BE2C (cell line): ENCODE measurements around the gene MPPED1.

Experiments
- DNase-seq: peaks from one replicate; pipeline ENCODE4 v3.0.0-alpha.2; 2020
- H3K27me3 ChIP-seq: fragments of 250-450 bp; sonication (Bioruptor Pico); 2 replicates; pipeline ENCODE4 v1.5.1; 2020; ENCODE audit warnings: mild to moderate bottlenecking
- H3K36me3 ChIP-seq: fragments of 250-450 bp; sonication (Bioruptor Pico); 2 replicates; pipeline ENCODE4 v1.5.1; 2020; ENCODE audit warnings: mild to moderate bottlenecking
- H3K4me1 ChIP-seq: fragments of 250-450 bp; sonication (Bioruptor Pico); 2 replicates; pipeline ENCODE4 v1.5.1; 2020
- H3K4me3 ChIP-seq: 2 replicates; pipeline ENCODE4 v1.5.1; 2011; ENCODE audit warnings: low read depth, low read length
- H3K9me3 ChIP-seq: fragments of 250-450 bp; sonication (Bioruptor Pico); 2 replicates; pipeline ENCODE4 v1.5.1; 2020
- TF ChIP-seq, protein P1 (sequence below): IDR thresholded peaks from 2 replicates; pipeline ENCODE4 v1.5.1; 2012; ENCODE audit warnings: mild to moderate bottlenecking, low read depth, low read length

MPPED1 gene

DNA sequence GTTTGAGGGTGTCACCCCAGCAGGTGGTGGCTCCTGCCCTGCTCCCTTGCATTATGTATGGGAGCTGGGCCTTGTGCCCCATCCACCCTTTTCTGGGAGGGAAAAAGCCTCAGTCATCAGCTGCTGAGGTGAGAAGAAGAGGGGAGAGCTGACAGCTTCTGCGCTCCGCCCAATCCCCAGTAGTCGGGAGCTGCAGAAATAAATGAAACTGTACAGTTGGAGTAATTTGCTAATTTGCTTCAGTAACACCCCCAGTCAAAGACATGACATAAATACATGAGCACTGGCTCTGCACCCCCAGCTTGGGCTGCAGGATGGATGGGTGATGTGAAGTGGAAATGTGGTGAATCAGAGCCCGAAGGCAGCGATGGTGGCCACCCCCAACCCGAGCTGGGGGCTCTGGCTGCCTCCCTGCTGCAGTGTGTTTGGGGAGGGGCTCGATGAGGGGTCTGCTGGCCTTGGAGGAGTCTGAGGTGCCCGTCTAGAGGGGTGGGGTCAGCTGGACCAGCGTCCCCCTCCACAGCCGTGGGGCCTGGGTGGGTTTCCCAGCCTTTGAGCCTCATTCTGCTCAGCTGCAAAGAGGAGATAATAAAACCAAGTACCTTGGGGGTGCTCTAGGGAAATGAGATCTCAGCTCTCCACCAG lies 59.2 kb downstream of the MPPED1 start:
- no peaks in the 10 kb centered on the region for H3K4me1 ChIP-seq
- no peaks in the 10 kb centered on the region for H3K36me3 ChIP-seq
- H3K4me3 ChIP-seq, result no peak overlapping the region
- TF ChIP-seq, protein P1, sequence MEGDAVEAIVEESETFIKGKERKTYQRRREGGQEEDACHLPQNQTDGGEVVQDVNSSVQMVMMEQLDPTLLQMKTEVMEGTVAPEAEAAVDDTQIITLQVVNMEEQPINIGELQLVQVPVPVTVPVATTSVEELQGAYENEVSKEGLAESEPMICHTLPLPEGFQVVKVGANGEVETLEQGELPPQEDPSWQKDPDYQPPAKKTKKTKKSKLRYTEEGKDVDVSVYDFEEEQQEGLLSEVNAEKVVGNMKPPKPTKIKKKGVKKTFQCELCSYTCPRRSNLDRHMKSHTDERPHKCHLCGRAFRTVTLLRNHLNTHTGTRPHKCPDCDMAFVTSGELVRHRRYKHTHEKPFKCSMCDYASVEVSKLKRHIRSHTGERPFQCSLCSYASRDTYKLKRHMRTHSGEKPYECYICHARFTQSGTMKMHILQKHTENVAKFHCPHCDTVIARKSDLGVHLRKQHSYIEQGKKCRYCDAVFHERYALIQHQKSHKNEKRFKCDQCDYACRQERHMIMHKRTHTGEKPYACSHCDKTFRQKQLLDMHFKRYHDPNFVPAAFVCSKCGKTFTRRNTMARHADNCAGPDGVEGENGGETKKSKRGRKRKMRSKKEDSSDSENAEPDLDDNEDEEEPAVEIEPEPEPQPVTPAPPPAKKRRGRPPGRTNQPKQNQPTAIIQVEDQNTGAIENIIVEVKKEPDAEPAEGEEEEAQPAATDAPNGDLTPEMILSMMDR, result no peak
- no peak for DNase-seq
- H3K27me3 ChIP-seq, result peaks cover 14% of the 10 kb centered on the region; the same call in 1 of the 2 replicates
- no peaks in the 10 kb centered on the region for H3K9me3 ChIP-seq

DNA sequence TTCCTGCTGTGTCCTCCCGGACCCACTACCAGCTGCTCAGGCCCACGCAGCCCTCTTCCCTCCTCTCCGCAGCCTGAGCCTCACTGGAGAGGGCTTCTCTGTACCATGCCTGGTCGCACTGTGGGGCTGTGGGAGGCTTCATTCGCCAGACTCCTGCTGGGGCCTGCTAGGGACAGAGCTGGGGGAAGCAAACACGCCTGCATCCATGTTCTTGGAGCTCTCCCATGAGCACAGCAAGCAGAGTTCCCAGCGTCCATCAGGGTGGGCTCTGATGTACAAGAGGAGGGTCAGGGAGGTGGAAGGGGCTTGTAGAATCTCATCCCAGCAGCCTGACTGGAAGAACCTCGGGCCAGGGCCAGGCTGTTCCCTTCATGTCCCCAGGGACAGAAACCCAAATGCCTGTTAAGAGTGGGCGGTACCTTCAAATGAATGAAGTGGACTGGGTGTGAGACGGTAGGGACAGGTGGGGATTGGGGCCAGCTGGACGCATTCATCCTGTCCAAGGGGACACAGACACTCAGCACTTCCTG lies 59.9 kb downstream of the MPPED1 start:
- Histone ChIP-seq H3K36me3 (no peaks in the 10 kb centered on the region), H3K4me1 (no peaks in the 10 kb centered on the region), H3K27me3 (peaks cover 11% of the 10 kb centered on the region; the same call in 1 of the 2 replicates), H3K4me3 (no peak overlapping the region), H3K9me3 (no peaks in the 10 kb centered on the region)
- DNase-seq, result no peak
- TF ChIP-seq, protein P1, result no peak

- no peaks in the 10 kb centered on the region for H3K36me3 ChIP-seq
- TF ChIP-seq, protein P1, result no peak
- no peak for DNase-seq
- H3K9me3 ChIP-seq, result no peaks in the 10 kb centered on the region
- H3K27me3 ChIP-seq, result 0 out of 2 replicates have a peak, but pooled peaks cover 4% of the 10 kb centered on the region
- H3K4me1 ChIP-seq, result no peaks in the 10 kb centered on the region
- no peak overlapping the region for H3K4me3 ChIP-seq
Measured at GRCh38 chr22:43473031-43473430, 61.2 kb downstream of the MPPED1 start.

- H3K9me3 ChIP-seq, result no peaks in the 10 kb centered on the region
- TF ChIP-seq, protein P1, result no peak
- H3K36me3 ChIP-seq, result no peaks in the 10 kb centered on the region
- no peak overlapping the region for H3K4me3 ChIP-seq
- no peaks in the 10 kb centered on the region for H3K4me1 ChIP-seq
- DNase-seq, result no peak
- H3K27me3 ChIP-seq, result 0 out of 2 replicates have a peak, but pooled peaks cover 4% of the 10 kb centered on the region
Measured at GRCh38 chr22:43473441-43473840, 61.6 kb downstream of the MPPED1 start.

DNA sequence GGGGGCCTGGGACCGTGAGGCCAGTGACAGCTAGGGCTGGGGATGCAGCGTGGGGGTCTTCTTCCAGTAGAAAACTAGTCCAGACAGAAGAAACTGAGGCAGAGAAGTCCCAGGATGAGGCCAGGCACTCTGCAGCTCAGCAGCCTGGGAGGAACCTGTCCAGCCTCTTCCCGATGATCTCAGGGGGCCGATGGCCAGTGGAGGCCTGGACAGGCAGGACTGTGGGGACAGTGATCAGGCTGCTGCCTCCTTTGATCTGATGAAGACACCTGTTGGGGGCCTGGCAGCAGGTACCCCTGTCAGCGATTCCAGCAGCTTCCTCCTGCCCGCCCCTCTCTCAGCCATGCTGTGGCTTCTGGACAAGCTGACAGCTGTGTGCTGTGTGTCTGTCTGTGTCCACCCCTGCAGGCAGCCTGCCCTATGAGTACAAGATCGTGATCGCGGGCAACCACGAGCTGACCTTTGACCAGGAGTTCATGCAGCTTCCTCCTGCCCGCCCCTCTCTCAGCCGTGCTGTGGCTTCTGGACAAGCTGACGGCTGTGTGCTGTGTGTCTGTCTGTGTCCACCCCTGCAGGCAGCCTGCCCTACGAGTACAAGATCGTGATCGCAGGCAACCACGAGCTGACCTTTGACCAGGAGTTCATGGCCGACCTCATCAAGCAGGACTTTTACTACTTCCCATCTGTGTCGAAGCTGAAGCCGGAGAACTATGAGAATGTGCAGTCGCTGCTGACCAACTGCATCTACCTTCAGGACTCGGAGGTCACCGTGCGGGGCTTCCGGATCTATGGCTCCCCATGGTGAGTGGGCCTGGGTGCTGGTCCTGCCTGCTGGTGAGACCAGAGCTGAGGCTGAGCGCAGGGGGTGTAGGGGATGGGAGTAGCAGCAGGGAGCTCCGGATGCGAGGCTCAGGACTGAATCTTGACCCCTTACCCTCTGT lies 62.6 kb downstream of the MPPED1 start:
- H3K27me3 ChIP-seq, result no peaks in the 10 kb centered on the region
- no peak for DNase-seq
- no peaks in the 10 kb centered on the region for H3K4me1 ChIP-seq
- H3K4me3 ChIP-seq, result no peak overlapping the region
- TF ChIP-seq, protein P1, result no peak
- no peaks in the 10 kb centered on the region for H3K9me3 ChIP-seq
- no peaks in the 10 kb centered on the region for H3K36me3 ChIP-seq
